K562 (cell line): ENCODE results near the gene SENP1. TPM values are rescaled to one million over a fixed set of nuclear protein-coding genes. Genes with fewer than 3 reads are reported as not detected.

ENCODE experiments used
- ATAC-seq: fragments of 200-7000 bp; cut with Tn5 transposase; 3 replicates; pipeline ENCODE4 v1.9.1; 2020; ENCODE audit warnings: moderate library complexity
- BruUV-seq: library from RNA; stranded (reverse); fragments of 400-500 nt; replicated peaks from 2 replicates; lab custom pipeline; 2021; lab: Mats Ljungman, UMichigan
- CTCF ChIA-PET: fragments of 300-600 bp; formaldehyde crosslinking; extraction: SDS; loops from one replicate; lab custom pipeline; 2021; ENCODE audit warnings: low intra/inter-chr PET ratio; lab: Yijun Ruan, JAX
- POLR2A ChIA-PET: fragments of 300-600, 350-650 bp; sonication (Branson Sonifier 250); formaldehyde crosslinking; extraction: SDS; loops from one replicate; lab custom pipeline; 2021; ENCODE audit warnings: antibody characterized with exemption, inconsistent platforms; lab: Yijun Ruan, JAX
- DNase-seq, 4 experiments: peaks; one replicate each; pipeline versions ENCODE4 v3.0.0 to v3.0.0-alpha.2; 2011 to 2018; ENCODE audit warnings: low spot score in 3 of 4, mixed read lengths in 3 of 4; ENCODE audit errors: extremely low read depth in 1 of 4
- FAIRE-seq: peaks from 2 replicates; lab custom pipeline; 2011; peaks lifted over from hg19 to GRCh38; lab: Jason Lieb, UNC
- H2AFZ ChIP-seq: 2 replicates; pipeline ENCODE4 v1.6.0; 2011; ENCODE audit warnings: low read depth, low read length, control low read depth, inconsistent platforms
- H3K27ac ChIP-seq: fragments of 200-600 bp; 3 replicates; pipeline ENCODE4 v1.8.0; 2011; ENCODE audit warnings: low read depth, mild to moderate bottlenecking, control low read depth, inconsistent platforms, low read length, moderate library complexity, mixed read lengths; ENCODE audit errors: extremely low read depth
- H3K27me3 ChIP-seq, 2 experiments: fragments of 300-600 bp in 1 of 2; 2 replicates in 1 of 2; 3 replicates in 1 of 2; pipeline versions ENCODE4 v1.6.0 to v1.8.0; 2011; ENCODE audit warnings: inconsistent platforms in 2 of 2, low read length in 2 of 2, mild to moderate bottlenecking in 1 of 2, mixed read lengths in 1 of 2, moderate library complexity in 1 of 2; ENCODE audit not compliant: control insufficient read depth in 2 of 2, insufficient read depth in 2 of 2
- H3K36me3 ChIP-seq: fragments of 300-600 bp; 3 replicates; pipeline ENCODE4 v1.8.0; 2011; ENCODE audit warnings: mild to moderate bottlenecking, low read length, inconsistent platforms; ENCODE audit not compliant: control insufficient read depth, insufficient read depth
- H3K4me1 ChIP-seq, 2 experiments: fragments of 200-600 bp in 1 of 2; replicated peaks in 1 of 2; 2 replicates in 1 of 2; 3 replicates in 1 of 2; pipeline versions ENCODE4 v1.5.1 to v1.8.0; 2011; ENCODE audit warnings: inconsistent platforms in 2 of 2, low read length in 2 of 2, mild to moderate bottlenecking in 1 of 2, mixed read lengths in 1 of 2, moderate library complexity in 1 of 2; ENCODE audit not compliant: control insufficient read depth in 2 of 2, insufficient read depth in 2 of 2
- H3K4me2 ChIP-seq: 2 replicates; pipeline ENCODE4 v1.6.1; 2011; ENCODE audit warnings: low read length, control low read depth, inconsistent platforms, mixed read lengths; ENCODE audit not compliant: insufficient read depth
- H3K4me3 ChIP-seq: fragments of 200-600 bp; sonication (generic), shearing (Covaris generic); 2 replicates; pipeline ENCODE4 v1.5.1; 2016; ENCODE audit warnings: control low read depth, inconsistent platforms
- H3K79me2 ChIP-seq: fragments of 200-600 bp; 3 replicates; pipeline ENCODE4 v1.8.0; 2011; ENCODE audit warnings: low read length, inconsistent platforms; ENCODE audit not compliant: control insufficient read depth, insufficient read depth
- H3K9ac ChIP-seq, 2 experiments: 2 replicates each; pipeline versions ENCODE4 v1.6.0 to v1.6.1; 2011; ENCODE audit warnings: low read depth in 2 of 2, low read length in 2 of 2, control low read depth in 1 of 2, inconsistent platforms in 1 of 2, mild to moderate bottlenecking in 1 of 2, mixed read lengths in 1 of 2; ENCODE audit not compliant: insufficient read depth in 1 of 2
- H3K9me1 ChIP-seq: one replicate; pipeline ENCODE4 v1.6.0; 2011; ENCODE audit warnings: inconsistent platforms, mild to moderate bottlenecking, low read length, moderate library complexity; ENCODE audit not compliant: control insufficient read depth, insufficient read depth
- H3K9me3 ChIP-seq: replicated peaks from 2 replicates; pipeline ENCODE4 v1.5.1; 2011; ENCODE audit warnings: low read depth, low read length, inconsistent platforms; ENCODE audit not compliant: control insufficient read depth, insufficient read depth
- H4K20me1 ChIP-seq: replicated peaks from 2 replicates; pipeline ENCODE4 v1.6.1; 2011; ENCODE audit warnings: low read length, inconsistent platforms, mixed read lengths; ENCODE audit not compliant: control insufficient read depth, insufficient read depth
- IRF2 ChIP-seq: sonication (generic); formaldehyde crosslinking; IDR thresholded peaks from 2 replicates; pipeline ENCODE4 v1.8.1; 2022; ENCODE audit warnings: mild to moderate bottlenecking, missing genetic modification reagents
- MCM2 ChIP-seq: fragments of 450-650 bp; IDR thresholded peaks from 2 replicates; pipeline ENCODE4 v1.6.1; 2017; ENCODE audit warnings: low read depth, mild to moderate bottlenecking
- MCM5 ChIP-seq: fragments of 450-650 bp; IDR thresholded peaks from 2 replicates; pipeline ENCODE4 v1.6.1; 2016; ENCODE audit warnings: low read depth
- MEF2D ChIP-seq: conservative IDR thresholded peaks from 2 replicates; pipeline ENCODE4 v1.6.1; 2016; ENCODE audit warnings: low read depth, missing genetic modification characterization, missing compliant biosample characterization
- NFE2 ChIP-seq: IDR thresholded peaks from 2 replicates; pipeline ENCODE4 v1.6.1; 2014; ENCODE audit warnings: antibody characterized with exemption, low read depth
- NR2C2 ChIP-seq, 2 experiments: fragments of 200-800 bp in 1 of 2; sonication (Bioruptor generic) in 1 of 2; sonication (generic) in 1 of 2; formaldehyde crosslinking in 1 of 2; IDR thresholded peaks; 2 replicates each; pipeline versions ENCODE4 v1.6.1 to v1.8.0; 2016 to 2022; ENCODE audit warnings: mild to moderate bottlenecking in 1 of 2, missing compliant biosample characterization in 1 of 2, missing genetic modification characterization in 1 of 2, missing genetic modification reagents in 1 of 2
- POLR2G ChIP-seq: fragments of 200-400 bp; formaldehyde crosslinking; IDR thresholded peaks from 2 replicates; pipeline ENCODE4 v1.6.1; 2017; ENCODE audit warnings: low read depth, mild to moderate bottlenecking, antibody characterized with exemption, low read length, moderate library complexity
- RFX1 ChIP-seq: fragments of 450-650 bp; IDR thresholded peaks from 2 replicates; pipeline ENCODE4 v1.6.1; 2016; ENCODE audit warnings: mild to moderate bottlenecking, moderate library complexity
- SIRT6 ChIP-seq: IDR thresholded peaks from one replicate; pipeline ENCODE4 v1.6.1; 2012; ENCODE audit warnings: low read depth, mild to moderate bottlenecking, control low read depth, inconsistent platforms, low read length, moderate library complexity
- SRSF3 ChIP-seq: fragments of 200-400 bp; formaldehyde crosslinking; IDR thresholded peaks from 2 replicates; pipeline ENCODE4 v1.6.1; 2016; ENCODE audit warnings: mild to moderate bottlenecking, low read length, moderate library complexity; ENCODE audit not compliant: insufficient read depth
- STAG1 ChIP-seq: sonication (generic); formaldehyde crosslinking; IDR thresholded peaks from 2 replicates; pipeline ENCODE4 v1.5.0; 2020; ENCODE audit warnings: missing genetic modification reagents, borderline replicate concordance
- TAF7 ChIP-seq: fragments of 450-650 bp; IDR thresholded peaks from 2 replicates; pipeline ENCODE4 v1.6.1; 2016; ENCODE audit warnings: missing genetic modification characterization, missing compliant biosample characterization
- ZNF717 ChIP-seq: fragments of 250-450 bp; sonication (Bioruptor Pico); IDR thresholded peaks from 2 replicates; pipeline ENCODE4 v1.5.0; 2021
- WGBS: fragments of 100-300 bp; shearing (Covaris generic); methylation state at CpG from one replicate; pipeline ENCODE4 v1.1.6; 2016; ENCODE audit warnings: low coverage, mixed read lengths; ENCODE audit not compliant: insufficient coverage; ENCODE audit errors: missing lambda C conversion rate; 5-methylcytosine and 5-hydroxymethylcytosine counted together
- in situ Hi-C: fragments of 300-500 bp; cut with MboI; formaldehyde crosslinking; loops from 4 replicates; pipeline ENCODE4 v1.15.0; 2018; ENCODE audit warnings: inconsistent platforms, mixed read lengths
- intact Hi-C: fragments of 100-400 bp; cut with micrococcal nuclease; formaldehyde crosslinking; loops from 2 replicates; pipeline ENCODE4 v1.14.2; 2022
- polyA plus RNA-seq, 8 experiments: library from polyadenylated mRNA; depleted of rRNA in 4 of 8; stranded (reverse) in 5 of 8; unstranded in 3 of 8; fragments of >200 nt; fragmentation: Nextera tagmentation in 2 of 8; fragmentation: Illumina TruSeq in 1 of 8; extraction: Ambion mirVana in 2 of 8; extraction: Trizol in 1 of 8; gene quantifications; 2 replicates each; pipeline versions ENCODE4 v1.2.1 to v1.2.3, GENCODE V29; 2011 to 2014; ENCODE audit warnings: inconsistent platforms in 1 of 8, missing spikeins in 1 of 8
- total RNA-seq, 7 experiments: library from RNA; depleted of rRNA in 6 of 7; stranded (reverse); fragments of >200 nt in 6 of 7; fragmentation: Illumina TruSeq in 2 of 7; extraction: Trizol in 2 of 7; gene quantifications; 2 replicates each; pipeline versions ENCODE4 v1.2.1 to v1.2.3, GENCODE V29; 2011 to 2021; ENCODE audit warnings: low replicate concordance in 1 of 7
- TF ChIP-seq, protein P1 (sequence below): fragments of 450-650 bp; IDR thresholded peaks from 2 replicates; pipeline ENCODE4 v1.6.1; 2017; ENCODE audit warnings: antibody characterized with exemption
- TF ChIP-seq, protein P2 (sequence below): fragments of 200-800 bp; sonication (Bioruptor generic); IDR thresholded peaks from 2 replicates; pipeline ENCODE4 v1.6.1; 2017; ENCODE audit warnings: missing genetic modification characterization, missing compliant biosample characterization

SENP1 gene
- total and polyA plus RNA-seq, 9 of the 15 experiments (the other 6 are each of a cell fraction or from before 2014, with no cell fraction given) = 15.5 to 59.0 (median 36.3) TPM

DNA sequence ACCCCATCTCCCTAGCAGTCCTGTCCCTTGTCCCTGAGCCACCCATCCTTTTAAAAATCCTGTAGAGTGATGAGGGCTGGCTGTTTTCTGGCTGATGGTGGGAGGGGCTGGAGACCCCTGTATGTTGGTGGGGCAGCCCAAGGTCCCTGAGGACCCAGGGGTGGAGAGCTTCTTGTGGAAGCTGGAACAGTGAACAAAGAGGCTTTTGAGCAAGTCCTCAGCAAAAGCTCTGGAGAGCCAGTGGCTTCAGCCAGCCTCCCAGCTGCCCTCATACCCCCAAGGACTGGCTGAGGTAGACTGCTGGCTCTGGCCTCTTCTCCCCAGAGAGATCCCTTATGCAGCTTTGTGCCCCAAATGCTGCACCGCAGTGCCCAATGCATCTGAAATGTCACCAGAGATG, 72.4 kb downstream of the SENP1 start:
- Histone ChIP-seq H3K9me3 (no peaks in the 10 kb centered on the region), H3K36me3 (no peaks in the 10 kb centered on the region), H3K79me2 (no peaks in the 10 kb centered on the region), H3K4me1 (peaks cover 8 to 31% of the 10 kb centered on the region in 2 experiments)
- BruUV-seq = no TSS peak
- DNase-seq (no peak), ATAC-seq (no peak)
- in situ Hi-C loops (no loop called here), intact Hi-C loops (no loop called here)
- TF ChIP-seq MEF2D = no peak
- no peak for TF ChIP-seq IRF2
- TF ChIP-seq RFX1 = no peak
- TF ChIP-seq NR2C2 (CRISPR knock-in tag; IDR thresholded peaks at IDR 0.05) = no peak
- no peak for TF ChIP-seq NR2C2 (tag; IDR thresholded peaks at IDR 0.05)
- TF ChIP-seq STAG1 (CRISPR knock-in tag) = no peak
- TF ChIP-seq, all 486 proteins: peak for 0
- Histone ChIP-seq H3K9ac (peak overlapping the region in 1 of 2 experiments; percentile 26; a peak in 1 of 4 replicates), H3K4me2 (no peak overlapping the region), H4K20me1 (no peaks in the 10 kb centered on the region), H3K4me3 (no peak overlapping the region), H3K9me1 (no peaks in the 10 kb centered on the region), H3K27ac (no peak overlapping the region), H3K27me3 (no peaks in the 10 kb centered on the region), H2AFZ (no peak overlapping the region)
- 25% methylated on average over 1 of the region's 1 CpG for WGBS
- ChIA-PET CTCF (no interaction called here), POLR2A (interaction anchor here (0.6 to 1.2 kb wide), 4 partner anchors 9 to 626 kb away, joined by 3 to 4 read pairs (median 3); no protein-coding TSS in a partner anchor)
- FAIRE-seq = no peak

DNA sequence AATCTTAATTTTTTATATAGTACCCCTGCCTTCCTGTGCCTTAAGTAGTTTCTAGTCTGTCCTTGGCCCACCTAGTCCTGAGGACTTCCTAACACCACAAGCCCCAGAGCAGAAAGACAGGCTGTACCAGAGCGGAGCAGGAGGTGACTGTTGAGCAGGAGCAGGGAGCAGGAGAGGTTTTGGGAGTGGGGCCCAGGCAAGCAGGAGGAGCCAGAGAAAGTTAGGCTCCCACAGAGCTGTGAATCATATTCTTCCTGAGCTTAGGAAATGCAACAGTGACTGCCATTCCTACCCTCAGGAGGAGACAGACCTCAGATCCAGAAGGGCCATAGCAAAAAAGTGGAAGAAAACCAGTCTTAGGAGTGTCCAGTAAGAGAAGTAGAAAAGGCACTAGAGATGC, 73.3 kb downstream of the SENP1 start:
- Histone ChIP-seq H3K9ac (no peak overlapping the region), H3K27ac (no peak overlapping the region), H3K36me3 (no peaks in the 10 kb centered on the region), H2AFZ (no peak overlapping the region), H3K4me3 (no peak overlapping the region), H4K20me1 (no peaks in the 10 kb centered on the region), H3K4me2 (no peak overlapping the region), H3K27me3 (no peaks in the 10 kb centered on the region), H3K9me3 (no peaks in the 10 kb centered on the region), H3K9me1 (no peaks in the 10 kb centered on the region), H3K4me1 (peaks cover 8 to 27% of the 10 kb centered on the region in 2 experiments), H3K79me2 (no peaks in the 10 kb centered on the region)
- DNase-seq (no peak), ATAC-seq (no peak), FAIRE-seq (no peak)
- intact Hi-C loops = no loop called here
- ChIA-PET CTCF (no interaction called here), POLR2A (no interaction called here)
- 67% methylated on average over 1 of the region's 1 CpG for WGBS
- BruUV-seq = no TSS peak
- in situ Hi-C loops = no loop called here
- no peak for TF ChIP-seq POLR2G
- TF ChIP-seq NFE2 = no peak
- TF ChIP-seq SIRT6 = no peak
- no peak for TF ChIP-seq MCM5
- TF ChIP-seq, protein P1, sequence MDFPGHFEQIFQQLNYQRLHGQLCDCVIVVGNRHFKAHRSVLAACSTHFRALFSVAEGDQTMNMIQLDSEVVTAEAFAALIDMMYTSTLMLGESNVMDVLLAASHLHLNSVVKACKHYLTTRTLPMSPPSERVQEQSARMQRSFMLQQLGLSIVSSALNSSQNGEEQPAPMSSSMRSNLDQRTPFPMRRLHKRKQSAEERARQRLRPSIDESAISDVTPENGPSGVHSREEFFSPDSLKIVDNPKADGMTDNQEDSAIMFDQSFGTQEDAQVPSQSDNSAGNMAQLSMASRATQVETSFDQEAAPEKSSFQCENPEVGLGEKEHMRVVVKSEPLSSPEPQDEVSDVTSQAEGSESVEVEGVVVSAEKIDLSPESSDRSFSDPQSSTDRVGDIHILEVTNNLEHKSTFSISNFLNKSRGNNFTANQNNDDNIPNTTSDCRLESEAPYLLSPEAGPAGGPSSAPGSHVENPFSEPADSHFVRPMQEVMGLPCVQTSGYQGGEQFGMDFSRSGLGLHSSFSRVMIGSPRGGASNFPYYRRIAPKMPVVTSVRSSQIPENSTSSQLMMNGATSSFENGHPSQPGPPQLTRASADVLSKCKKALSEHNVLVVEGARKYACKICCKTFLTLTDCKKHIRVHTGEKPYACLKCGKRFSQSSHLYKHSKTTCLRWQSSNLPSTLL = no peak
- TF ChIP-seq, protein P2, sequence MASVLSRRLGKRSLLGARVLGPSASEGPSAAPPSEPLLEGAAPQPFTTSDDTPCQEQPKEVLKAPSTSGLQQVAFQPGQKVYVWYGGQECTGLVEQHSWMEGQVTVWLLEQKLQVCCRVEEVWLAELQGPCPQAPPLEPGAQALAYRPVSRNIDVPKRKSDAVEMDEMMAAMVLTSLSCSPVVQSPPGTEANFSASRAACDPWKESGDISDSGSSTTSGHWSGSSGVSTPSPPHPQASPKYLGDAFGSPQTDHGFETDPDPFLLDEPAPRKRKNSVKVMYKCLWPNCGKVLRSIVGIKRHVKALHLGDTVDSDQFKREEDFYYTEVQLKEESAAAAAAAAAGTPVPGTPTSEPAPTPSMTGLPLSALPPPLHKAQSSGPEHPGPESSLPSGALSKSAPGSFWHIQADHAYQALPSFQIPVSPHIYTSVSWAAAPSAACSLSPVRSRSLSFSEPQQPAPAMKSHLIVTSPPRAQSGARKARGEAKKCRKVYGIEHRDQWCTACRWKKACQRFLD = no peak
- TF ChIP-seq ZNF717 (CRISPR knock-in tag) = no peak
- no peak for TF ChIP-seq MCM2
- TF ChIP-seq TAF7 (tag) = no peak
- TF ChIP-seq SRSF3 = no peak
